Small intestine (tissue), 16 donors: ENCODE measurements around the gene DOHH. TPM values are rescaled to one million over a fixed set of nuclear protein-coding genes. Genes with fewer than 3 reads are reported as not detected.
A peak's percentile ranks its signal among the peaks of the same experiment; 100 is the strongest.

ENCODE experiments used
- DNase-seq, 2 donors: peaks; one replicate each; pipeline versions ENCODE4 v3.0.0 to v3.0.0-alpha.2; 2013
- FAIRE-seq: peaks from 2 replicates; lab custom pipeline; 2012; peaks lifted over from hg19 to GRCh38; lab: Jason Lieb, UNC
- H3K27ac ChIP-seq, 3 donors: one replicate each; pipeline ENCODE4 v1.5.1; 2013; ENCODE audit warnings: low read length in 2 of 3, mild to moderate bottlenecking in 2 of 3, control low read depth in 1 of 3, inconsistent platforms in 1 of 3, low read depth in 1 of 3, moderate library complexity in 1 of 3
- H3K27me3 ChIP-seq, 3 donors: one replicate each; pipeline ENCODE4 v1.6.1; 2013; ENCODE audit warnings: low read length in 3 of 3, inconsistent platforms in 1 of 3; ENCODE audit not compliant: control insufficient read depth in 3 of 3, insufficient read depth in 3 of 3
- H3K36me3 ChIP-seq, 3 donors: one replicate each; pipeline ENCODE4 v1.6.1; 2013; ENCODE audit warnings: low read length in 3 of 3, inconsistent platforms in 1 of 3, low read depth in 1 of 3, mild to moderate bottlenecking in 1 of 3, moderate library complexity in 1 of 3; ENCODE audit not compliant: control insufficient read depth in 3 of 3, insufficient read depth in 2 of 3
- H3K4me1 ChIP-seq, 3 donors: one replicate each; pipeline ENCODE4 v1.6.1; 2013; ENCODE audit warnings: low read length in 2 of 3, inconsistent platforms in 1 of 3, low read depth in 1 of 3, mild to moderate bottlenecking in 1 of 3, moderate library complexity in 1 of 3; ENCODE audit not compliant: control insufficient read depth in 3 of 3, insufficient read depth in 2 of 3
- H3K4me3 ChIP-seq, 3 donors: one replicate each; pipeline ENCODE4 v1.5.1; 2013; ENCODE audit warnings: low read length in 3 of 3, control low read depth in 1 of 3, inconsistent platforms in 1 of 3, low read depth in 1 of 3, mild to moderate bottlenecking in 1 of 3, moderate library complexity in 1 of 3
- H3K9me3 ChIP-seq, 2 donors: one replicate each; pipeline ENCODE4 v1.6.1; 2013; ENCODE audit warnings: low read depth in 1 of 2, low read length in 1 of 2; ENCODE audit not compliant: control insufficient read depth in 2 of 2, insufficient read depth in 1 of 2
- WGBS, 3 donors: extraction: QIAGEN DNeasy Blood & Tissue Kit; methylation state at CpG; one replicate each; pipeline ENCODE4 v1.1.7; 2013; 5-methylcytosine and 5-hydroxymethylcytosine counted together
- long read RNA-seq, 10 donors: transcript quantifications; one replicate each; lab custom pipeline, GENCODE V29; 2026
- polyA plus RNA-seq, 4 donors: library from polyadenylated mRNA; stranded (reverse) in 3 of 4; unstranded in 1 of 4; fragments of 200-250 nt in 3 of 4; fragments of 120-200 nt in 1 of 4; gene quantifications; one replicate each; pipeline versions ENCODE4 v1.2.1 to v1.2.3, GENCODE V29; 2013
- donor health status: healthy with polysubstance abuse.
- donor health status: control.
- donor health status: control.
- donor health status: Bipolar disorder and iron deficiency.
- donor health status: healthy.

The DOHH gene, protein sequence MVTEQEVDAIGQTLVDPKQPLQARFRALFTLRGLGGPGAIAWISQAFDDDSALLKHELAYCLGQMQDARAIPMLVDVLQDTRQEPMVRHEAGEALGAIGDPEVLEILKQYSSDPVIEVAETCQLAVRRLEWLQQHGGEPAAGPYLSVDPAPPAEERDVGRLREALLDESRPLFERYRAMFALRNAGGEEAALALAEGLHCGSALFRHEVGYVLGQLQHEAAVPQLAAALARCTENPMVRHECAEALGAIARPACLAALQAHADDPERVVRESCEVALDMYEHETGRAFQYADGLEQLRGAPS
- polyA plus RNA-seq, result 10 to 100 TPM in 2 of 4 donors, 1 to 10 TPM in 2; 5.4 to 18.4 (median 8.4) TPM
- long read RNA-seq, donor 1, result 0 reads
- long read RNA-seq, donor 2, partial matches to known transcripts, result 0 of 2 reads
- long read RNA-seq, donor 2, other reads (novel, unspliced or antisense), result 0 of 2 reads
- long read RNA-seq, donor 3, partial matches to known transcripts, result 0 of 2 reads
- long read RNA-seq, donor 3, other reads (novel, unspliced or antisense), result 0 of 2 reads
- long read RNA-seq, donor 4, partial matches to known transcripts, result 0 of 1 reads
- long read RNA-seq, donor 4, other reads (novel, unspliced or antisense), result 0 of 1 reads
- long read RNA-seq, donor 5, partial matches to known transcripts, result 0 of 2 reads
- long read RNA-seq, donor 5, other reads (novel, unspliced or antisense), result 0 of 2 reads
- long read RNA-seq, donor 6, partial matches to known transcripts, result 0 of 4 reads
- long read RNA-seq, donor 6, other reads (novel, unspliced or antisense), result 0 of 4 reads
- long read RNA-seq, donor 7, transcript DOHH-201 (5 exons, 2,031 nt), result major isoform, 5 of 20 reads
- long read RNA-seq, donor 7, partial matches to known transcripts, result 15 of 20 reads
- long read RNA-seq, donor 7, other reads (novel, unspliced or antisense), result 0 of 20 reads
- long read RNA-seq, donor 8, partial matches to known transcripts, result 0 of 2 reads
- long read RNA-seq, donor 8, other reads (novel, unspliced or antisense), result 0 of 2 reads
- long read RNA-seq, donor 9, result 0 reads
- long read RNA-seq, donor 10, transcript DOHH-201 (5 exons, 2,031 nt), result major isoform, 6 of 6 reads
- long read RNA-seq, donor 10, partial matches to known transcripts, result 0 of 6 reads
- long read RNA-seq, donor 10, other reads (novel, unspliced or antisense), result 0 of 6 reads

GRCh38 chr19:3500429-3501101, at the start of gene DOHH:
DOHH (minus strand) TSS chr19:3500674; CDS start chr19:3496814, 3,860 bp downstream.
- DNase-seq (peak; percentile 98 to 99), FAIRE-seq (no peak)
- H3K9me3 ChIP-seq, result no peaks in the 10 kb centered on the region
- 0% methylated on average over 41 to 52 of the region's 52 CpGs for WGBS, 3 donors
- no peaks in the 10 kb centered on the region for H3K27me3 ChIP-seq
- peaks cover 0 to 4% (median 0%) of the 10 kb centered on the region in 3 donors for H3K4me1 ChIP-seq
- peak within 1 kb of the TSS; percentile 63 to 96 (median 66) for H3K4me3 ChIP-seq
- H3K27ac ChIP-seq, result peak within 1 kb of the TSS; percentile 67 to 96 (median 86)
- H3K36me3 ChIP-seq, result peaks cover 0 to 25% (median 0%) of the 10 kb centered on the region in 3 donors

- WGBS, 3 donors, result 86 to 89% (median 88%) methylated on average over 10 of the region's 10 CpGs
- Histone ChIP-seq H3K4me3 (no peak overlapping the region), H3K27me3 (no peaks in the 10 kb centered on the region), H3K36me3 (peaks cover 0 to 47% (median 5%) of the 10 kb centered on the region in 3 donors), H3K4me1 (peaks cover 0 to 3% (median 2%) of the 10 kb centered on the region in 3 donors), H3K27ac (no peak overlapping the region), H3K9me3 (no peaks in the 10 kb centered on the region)
- no peak for DNase-seq
- no peak for FAIRE-seq
These were observed 49.3 kb upstream of the DOHH start for GRCh38 chr19:3549816-3550215.

DNA sequence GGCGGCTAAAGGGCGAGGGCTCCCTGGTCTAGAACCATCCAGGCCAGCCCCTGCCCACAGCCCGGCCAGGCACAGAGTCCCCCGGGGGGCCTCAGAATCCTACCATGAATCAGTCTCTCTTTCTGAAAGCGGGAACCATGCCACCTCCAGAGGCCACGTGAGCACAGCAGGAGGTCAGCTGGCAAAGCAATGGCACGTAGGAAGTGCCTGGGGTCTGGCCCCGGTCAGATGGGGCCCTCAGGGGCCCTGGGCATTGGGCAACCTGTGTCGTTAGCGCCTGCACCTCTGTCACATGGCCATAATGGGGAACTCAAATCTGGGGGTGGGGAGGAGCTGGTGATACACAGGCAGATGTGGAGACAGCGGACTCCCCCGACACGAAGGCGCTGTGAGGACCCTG, 48.1 kb upstream of the DOHH start:
- Histone ChIP-seq H3K9me3 (no peaks in the 10 kb centered on the region), H3K4me1 (no peaks in the 10 kb centered on the region), H3K27me3 (no peaks in the 10 kb centered on the region), H3K4me3 (no peak overlapping the region), H3K36me3 (peaks cover 0 to 59% (median 5%) of the 10 kb centered on the region in 3 donors), H3K27ac (no peak overlapping the region)
- 82 to 85% (median 83%) methylated on average over 14 of the region's 14 CpGs for WGBS, 3 donors
- DNase-seq (no peak), FAIRE-seq (no peak)

DNA sequence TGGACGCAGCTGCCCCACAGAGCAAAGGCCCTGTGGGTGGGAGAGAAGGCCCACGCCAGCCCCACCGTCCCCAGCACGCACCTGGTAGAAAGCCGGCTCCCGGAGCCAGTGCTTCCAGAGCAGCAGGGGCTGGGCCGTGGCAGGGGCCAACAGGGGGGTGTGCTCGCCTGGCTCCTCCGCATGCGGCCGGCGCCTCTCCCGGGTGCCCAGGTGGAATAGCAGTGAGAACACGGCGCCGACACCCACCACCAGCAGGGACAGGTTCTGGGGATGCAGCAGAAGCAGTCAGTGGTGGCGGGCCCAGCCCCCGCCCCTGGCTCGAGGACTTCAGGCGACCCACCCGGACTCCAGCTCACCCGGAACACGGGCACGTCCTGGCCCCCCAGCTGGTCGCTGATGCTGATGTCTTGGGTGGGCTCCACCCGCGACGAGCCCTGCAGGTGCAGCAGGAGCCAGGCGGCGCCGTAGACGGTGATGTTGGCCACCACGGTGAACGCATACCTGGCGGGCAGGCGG, 47.4 kb upstream of the DOHH start:
- H3K4me3 ChIP-seq, result no peak overlapping the region
- H3K27me3 ChIP-seq, result no peaks in the 10 kb centered on the region
- H3K9me3 ChIP-seq, result no peaks in the 10 kb centered on the region
- FAIRE-seq (no peak), DNase-seq (no peak)
- H3K4me1 ChIP-seq, result no peaks in the 10 kb centered on the region
- H3K27ac ChIP-seq, result no peak overlapping the region
- peaks cover 0 to 61% (median 5%) of the 10 kb centered on the region in 3 donors for H3K36me3 ChIP-seq
- WGBS, 3 donors, result 85 to 89% (median 89%) methylated on average over 26 to 36 of the region's 36 CpGs

GRCh38 chr19:3547301-3547731, 46.8 kb upstream of the DOHH start:
- FAIRE-seq, result no peak

DNA sequence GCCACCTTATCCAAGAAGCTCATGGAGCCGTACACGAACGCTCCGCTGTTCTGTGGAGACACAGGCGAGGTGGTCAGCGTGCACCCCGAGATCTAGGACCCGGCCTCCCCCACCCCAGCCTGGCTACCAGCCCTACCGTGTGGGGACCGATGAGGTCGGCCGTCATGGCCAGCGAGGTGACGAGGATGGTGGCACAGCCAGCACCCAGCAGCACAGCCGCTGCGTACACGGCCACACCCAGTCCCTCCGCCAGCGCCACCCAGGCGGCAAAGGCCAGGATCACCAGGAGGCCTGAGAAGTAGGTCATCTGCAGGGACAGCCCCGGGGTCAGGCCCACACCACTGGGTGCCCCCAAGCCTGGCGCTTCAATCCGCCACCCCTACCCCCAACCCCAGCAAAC, 45.6 kb upstream of the DOHH start:
- FAIRE-seq (no peak), DNase-seq (no peak)
- H3K4me1 ChIP-seq, result no peaks in the 10 kb centered on the region
- no peaks in the 10 kb centered on the region for H3K9me3 ChIP-seq
- WGBS, 3 donors, result 88 to 90% (median 90%) methylated on average over 20 to 23 of the region's 23 CpGs
- no peak overlapping the region for H3K27ac ChIP-seq
- no peak overlapping the region for H3K4me3 ChIP-seq
- H3K36me3 ChIP-seq, result peaks cover 0 to 63% (median 5%) of the 10 kb centered on the region in 3 donors
- H3K27me3 ChIP-seq, result no peaks in the 10 kb centered on the region

More at GRCh38 chr19:3547301-3547731, 46.8 kb upstream of the DOHH start:
- Histone ChIP-seq H3K4me3 (no peak overlapping the region), H3K4me1 (no peaks in the 10 kb centered on the region), H3K9me3 (no peaks in the 10 kb centered on the region), H3K27ac (no peak overlapping the region), H3K27me3 (no peaks in the 10 kb centered on the region), H3K36me3 (peaks cover 0 to 63% (median 5%) of the 10 kb centered on the region in 3 donors)
- DNase-seq, result no peak
- WGBS, 3 donors, result 86 to 89% (median 88%) methylated on average over 14 to 15 of the region's 15 CpGs

GRCh38 chr19:3545669-3546034, 45.2 kb upstream of the DOHH start:
- Histone ChIP-seq H3K36me3 (peaks cover 0 to 58% (median 5%) of the 10 kb centered on the region in 3 donors), H3K27me3 (no peaks in the 10 kb centered on the region), H3K4me1 (no peaks in the 10 kb centered on the region), H3K4me3 (no peak overlapping the region), H3K9me3 (no peaks in the 10 kb centered on the region), H3K27ac (no peak overlapping the region)
- DNase-seq (no peak), FAIRE-seq (no peak)
- 69 to 77% (median 71%) methylated on average over 10 of the region's 10 CpGs for WGBS, 3 donors
